GM18858 (cell line): ENCODE measurements around the gene ZFAND4.
A peak's percentile ranks its signal among the peaks of the same experiment; 100 is the strongest.
"Not testable (repeated sequence)": the region's sequence is repeated elsewhere in the genome, so short reads cannot be mapped to it uniquely, and the experiment has no call there.

Experiments used
- ATAC-seq: cut with Tn5 transposase; IDR thresholded peaks from one replicate; pipeline ENCODE4 v1.9.1; 2021; ENCODE audit not compliant: unreplicated experiment

ZFAND4 gene

DNA sequence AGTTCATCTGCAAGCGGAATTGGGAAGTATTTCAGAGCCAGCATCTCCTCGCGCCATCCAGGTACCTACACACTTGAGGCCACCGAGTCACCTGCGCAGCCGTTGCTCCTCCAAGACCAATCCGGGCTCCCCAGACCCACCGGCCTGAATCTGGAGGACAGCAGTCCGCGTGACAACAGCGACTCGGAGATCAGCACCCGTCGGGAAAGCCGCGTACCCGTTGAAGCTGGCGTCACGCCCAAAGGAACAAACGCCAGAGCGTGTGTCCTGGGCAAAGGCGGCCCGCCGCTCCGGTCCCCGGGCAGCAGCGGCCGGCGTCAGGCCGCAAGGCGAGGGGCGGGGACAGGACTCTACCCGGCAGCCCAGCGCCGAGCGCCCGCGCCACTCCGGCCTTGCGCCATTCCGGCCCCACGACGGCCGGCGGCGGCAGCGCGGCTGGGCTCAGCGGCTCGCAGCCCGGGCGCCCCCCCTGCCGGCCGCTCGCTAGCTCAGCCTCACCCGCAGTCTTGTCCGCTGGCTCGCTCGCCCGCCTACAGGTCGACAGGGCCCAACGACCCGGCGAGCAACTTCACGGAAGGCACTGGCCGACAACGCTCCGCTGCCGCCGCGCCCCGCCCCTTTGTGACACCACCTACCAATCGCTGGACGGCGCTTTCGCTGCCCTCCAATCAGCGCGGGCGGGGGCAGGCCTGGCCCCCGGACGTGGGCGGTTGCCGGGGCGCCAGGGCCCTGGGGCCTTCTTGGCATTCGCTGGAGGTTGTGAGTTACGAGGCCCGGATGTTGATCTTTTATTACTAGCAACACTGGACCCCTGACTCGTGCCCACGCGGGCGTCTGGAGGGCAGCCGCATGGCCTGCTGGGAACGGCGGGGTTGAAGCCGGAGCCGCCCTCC lies at the start of gene ZFAND4:
Gene ZFAND4 (minus strand): TSS at position 592 of the 893 bp plus-strand sequence. CDS start 9,047 bp downstream, outside the sequence.
- peak; percentile 95 for ATAC-seq

DNA sequence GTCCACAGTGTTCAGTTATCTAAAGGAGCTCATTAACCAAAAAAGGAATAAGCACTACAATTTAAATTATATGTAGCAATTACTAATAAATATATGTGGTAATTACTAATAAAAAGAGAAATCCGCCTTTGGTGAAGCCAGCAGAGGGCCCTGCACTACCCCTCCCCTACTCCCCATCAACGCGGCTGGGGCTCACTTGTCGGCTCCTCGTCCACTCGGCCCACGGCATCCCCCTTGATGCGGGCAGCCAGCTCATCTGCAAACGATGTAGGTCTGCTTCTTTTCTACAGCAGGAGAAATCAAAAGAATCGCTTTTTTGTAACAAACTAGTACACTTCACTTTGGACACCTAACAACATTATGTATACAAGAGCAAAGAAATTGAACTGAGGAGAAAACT lies 48.9 kb upstream of the ZFAND4 start:
- ATAC-seq, result not testable (repeated sequence)

DNA sequence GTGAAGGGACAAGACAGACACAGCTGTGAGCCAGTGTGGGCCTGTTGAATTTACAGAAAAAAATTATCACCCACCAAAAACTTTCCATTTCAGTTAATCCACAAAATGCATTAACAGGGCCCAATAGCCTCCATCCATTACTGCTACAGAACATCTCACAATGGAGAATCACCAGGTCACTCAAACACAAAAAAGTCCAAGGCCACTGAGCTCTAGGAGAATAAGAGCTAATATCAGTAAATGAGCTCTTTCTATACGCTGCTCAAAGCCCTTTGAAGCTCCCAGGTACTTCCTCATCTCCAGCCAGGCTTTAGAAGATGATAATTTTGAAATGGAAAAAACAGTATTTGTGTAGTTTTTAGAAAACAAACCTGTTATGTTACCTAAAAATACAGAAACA lies 45.1 kb upstream of the ZFAND4 start:
- ATAC-seq, result not testable (repeated sequence)

DNA sequence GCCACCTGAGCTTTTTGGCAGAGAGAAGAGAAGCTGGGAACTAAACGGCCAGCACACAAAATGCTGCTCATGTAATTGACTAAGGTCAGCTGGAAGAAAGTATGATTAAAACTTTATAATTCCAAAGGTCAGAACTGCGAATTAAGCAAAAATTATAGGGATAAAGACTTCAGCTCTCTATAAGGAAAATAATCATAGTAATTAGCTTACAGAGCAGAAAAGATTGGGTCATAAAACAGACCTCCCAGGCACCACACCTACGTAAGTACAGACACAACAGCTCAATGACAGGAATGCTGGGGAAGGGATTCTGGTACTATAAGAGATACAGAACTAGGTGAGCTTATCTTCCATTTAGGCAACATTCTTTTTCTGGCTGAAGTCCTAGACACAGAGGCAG lies 44.5 kb upstream of the ZFAND4 start:
- ATAC-seq, result not testable (repeated sequence)

DNA sequence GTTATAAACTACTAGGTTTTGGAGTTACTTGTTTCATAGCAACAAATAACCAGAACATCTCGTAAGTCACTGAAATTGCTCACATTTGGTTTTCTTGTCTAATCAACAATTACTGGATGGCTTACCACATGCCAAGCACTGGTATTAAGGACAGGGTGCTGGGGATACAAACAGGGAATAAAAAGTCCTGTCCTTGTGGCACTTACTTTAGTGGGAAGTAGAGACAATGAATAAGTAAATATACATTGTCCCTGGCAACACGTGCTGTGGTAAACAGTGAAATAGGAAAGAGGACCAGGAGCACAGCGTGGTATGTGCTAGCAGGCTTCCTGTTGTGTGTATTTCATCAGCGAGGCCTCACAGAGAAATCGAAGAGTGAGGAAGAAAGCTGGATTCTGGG lies 38.7 kb upstream of the ZFAND4 start:
- not testable (repeated sequence) for ATAC-seq

DNA sequence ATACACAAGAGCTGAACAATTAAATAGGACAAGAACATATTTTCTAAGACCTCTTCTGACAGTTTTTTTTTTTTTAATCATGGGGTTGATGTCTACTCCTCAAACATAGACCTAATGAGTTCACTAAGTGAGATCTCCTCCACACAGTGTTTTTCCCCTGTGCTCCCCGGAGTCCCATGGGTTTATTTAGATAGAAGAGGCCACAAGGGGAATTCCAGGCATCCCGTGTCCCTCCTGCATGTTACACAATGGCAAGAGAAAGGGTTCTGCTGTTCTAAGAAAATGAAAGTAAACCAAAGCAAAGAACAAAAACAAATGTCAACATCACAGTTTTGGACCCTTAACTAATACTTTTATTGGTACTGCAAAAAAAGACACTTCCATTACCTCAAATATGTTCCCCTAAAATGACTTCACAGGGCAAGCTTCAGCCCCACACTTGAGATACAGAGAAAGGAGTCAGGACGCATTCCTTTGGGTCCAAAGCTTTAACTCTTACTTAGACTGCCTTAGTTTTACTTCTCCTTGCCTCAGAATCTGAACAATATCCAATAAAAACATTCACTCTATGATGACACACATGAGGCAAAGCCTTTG lies 37.7 kb upstream of the ZFAND4 start:
- ATAC-seq, result peak; percentile 87

DNA sequence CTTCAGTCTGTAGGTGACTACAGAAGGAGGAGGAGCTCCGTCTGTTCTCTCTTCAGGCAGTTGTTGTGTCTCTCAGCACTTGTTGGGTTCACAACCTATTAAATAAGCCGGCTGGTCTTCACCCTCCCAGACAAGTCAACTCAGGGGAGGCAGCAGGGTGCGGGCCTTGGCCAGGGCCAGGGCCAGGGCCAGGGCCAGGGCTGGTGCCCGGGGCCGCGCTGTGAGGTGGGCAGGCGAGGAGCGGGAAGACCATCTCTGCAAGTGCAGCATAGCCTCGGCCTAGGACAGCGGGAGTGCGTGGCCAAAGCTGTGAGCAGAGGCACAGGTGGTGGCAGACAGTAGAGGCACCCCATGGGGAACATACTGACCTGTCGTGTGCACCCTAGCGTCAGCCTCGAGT lies 5.9 kb upstream of the ZFAND4 start:
- not testable (repeated sequence) for ATAC-seq

DNA sequence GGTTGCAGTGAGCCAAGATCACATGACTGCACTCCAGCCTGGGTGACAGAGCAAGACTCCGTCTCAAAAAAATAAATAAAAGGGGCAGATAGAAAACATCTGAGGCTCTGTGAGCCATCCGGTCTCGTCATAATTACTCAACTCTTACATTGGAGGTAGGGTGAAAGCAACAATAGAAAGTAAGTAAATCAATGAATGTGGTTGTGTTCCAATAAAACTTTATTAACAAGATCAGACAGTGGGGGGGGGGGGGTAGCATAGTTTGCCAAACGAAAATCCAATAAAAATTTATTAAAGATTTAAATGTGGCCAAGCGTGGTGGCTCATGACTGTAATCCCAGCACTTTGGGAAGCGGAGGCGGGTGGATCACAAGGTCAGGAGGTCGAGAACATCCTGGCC lies 2.8 kb upstream of the ZFAND4 start:
- no peak for ATAC-seq

DNA sequence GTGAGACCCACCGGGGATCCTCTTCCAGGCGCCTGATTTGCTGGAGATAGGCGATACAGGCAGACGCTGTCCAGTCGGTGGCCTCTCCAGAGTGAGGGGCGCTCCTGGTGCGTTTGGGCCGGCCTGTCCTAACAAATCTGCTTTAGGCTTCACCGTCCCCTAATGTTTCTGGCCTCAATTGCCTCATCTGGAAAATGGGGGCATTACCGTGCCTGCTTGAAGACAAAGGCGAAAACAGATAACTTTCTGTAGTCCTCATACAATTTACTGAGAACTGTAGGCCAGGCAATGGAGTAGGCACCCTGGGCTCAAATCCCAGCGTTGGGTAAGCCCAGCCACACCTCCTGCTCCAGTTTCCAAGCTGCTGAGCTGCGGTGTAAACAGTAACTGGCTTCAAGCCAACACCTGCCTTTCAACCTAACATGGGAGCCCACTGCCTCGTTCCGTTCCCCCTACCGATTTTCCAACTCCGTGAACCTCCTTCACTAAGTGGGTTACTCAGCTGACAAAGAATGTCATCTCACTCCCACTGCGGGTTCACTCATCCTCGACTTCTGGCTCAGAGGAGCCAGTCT lies 589 bp upstream of the ZFAND4 start:
- ATAC-seq, result no peak

DNA sequence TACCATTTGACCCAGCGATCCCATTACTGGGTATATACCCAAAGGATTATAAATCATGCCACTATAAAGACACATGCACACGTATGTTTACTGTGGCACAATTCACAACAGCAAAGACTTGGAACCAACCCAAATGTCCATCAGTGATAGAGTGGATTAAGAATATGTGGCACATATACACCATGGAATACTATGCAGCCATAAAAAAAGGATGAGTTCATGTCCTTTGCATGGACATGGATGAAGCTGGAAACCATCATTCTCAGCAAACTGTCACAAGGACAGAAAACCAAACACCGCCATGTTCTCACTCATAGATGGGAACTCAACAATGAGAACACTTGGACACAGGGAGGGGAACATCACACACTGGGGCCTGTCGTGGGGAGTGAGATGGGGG lies 1.3 kb downstream of the ZFAND4 start:
- ATAC-seq, result not testable (repeated sequence)

DNA sequence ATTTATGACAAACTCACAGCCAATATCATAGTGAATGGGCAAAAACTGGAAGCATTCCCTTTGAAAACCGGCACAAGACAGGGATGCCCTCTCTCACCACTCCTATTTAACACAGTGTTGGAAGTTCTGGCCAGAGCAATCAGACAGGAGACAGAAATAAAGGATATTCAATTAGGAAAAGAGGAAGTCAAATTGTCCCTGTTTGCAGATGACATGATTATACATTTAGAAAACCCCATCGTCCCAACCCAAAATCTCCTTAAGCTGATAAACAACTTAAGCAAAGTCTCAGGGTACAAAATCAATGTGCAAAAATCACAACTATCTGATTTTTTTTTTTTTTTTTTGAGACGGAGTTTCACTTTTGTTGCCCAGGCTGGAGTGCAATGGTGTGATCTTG lies 2.7 kb downstream of the ZFAND4 start:
- ATAC-seq, result not testable (repeated sequence)

DNA sequence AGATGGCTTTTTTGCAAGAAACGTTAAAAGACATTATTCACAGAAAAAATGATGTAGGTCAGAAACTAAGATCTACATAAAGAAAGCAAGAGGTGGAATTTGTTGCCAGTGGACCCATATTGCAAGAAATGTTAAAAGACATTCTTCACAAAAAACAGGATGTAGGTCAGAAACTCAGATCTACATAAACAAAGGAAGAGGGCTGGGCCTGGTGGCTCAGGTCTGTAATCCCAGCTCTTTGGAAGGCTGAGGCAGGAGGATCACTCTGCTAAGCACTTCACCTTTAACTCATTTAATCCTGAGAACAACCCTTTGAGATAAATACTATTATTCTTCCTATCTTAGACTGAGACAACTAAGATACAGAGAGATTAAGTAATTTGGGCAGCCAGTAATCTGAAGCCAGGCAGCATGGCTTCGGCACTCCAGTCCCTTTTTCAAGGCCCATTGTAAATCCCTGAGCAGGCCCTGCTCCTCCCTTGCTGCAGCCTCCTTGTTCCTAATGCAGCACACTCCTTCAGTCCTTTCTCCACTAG lies 11.6 kb downstream of the ZFAND4 start:
- no peak for ATAC-seq

DNA sequence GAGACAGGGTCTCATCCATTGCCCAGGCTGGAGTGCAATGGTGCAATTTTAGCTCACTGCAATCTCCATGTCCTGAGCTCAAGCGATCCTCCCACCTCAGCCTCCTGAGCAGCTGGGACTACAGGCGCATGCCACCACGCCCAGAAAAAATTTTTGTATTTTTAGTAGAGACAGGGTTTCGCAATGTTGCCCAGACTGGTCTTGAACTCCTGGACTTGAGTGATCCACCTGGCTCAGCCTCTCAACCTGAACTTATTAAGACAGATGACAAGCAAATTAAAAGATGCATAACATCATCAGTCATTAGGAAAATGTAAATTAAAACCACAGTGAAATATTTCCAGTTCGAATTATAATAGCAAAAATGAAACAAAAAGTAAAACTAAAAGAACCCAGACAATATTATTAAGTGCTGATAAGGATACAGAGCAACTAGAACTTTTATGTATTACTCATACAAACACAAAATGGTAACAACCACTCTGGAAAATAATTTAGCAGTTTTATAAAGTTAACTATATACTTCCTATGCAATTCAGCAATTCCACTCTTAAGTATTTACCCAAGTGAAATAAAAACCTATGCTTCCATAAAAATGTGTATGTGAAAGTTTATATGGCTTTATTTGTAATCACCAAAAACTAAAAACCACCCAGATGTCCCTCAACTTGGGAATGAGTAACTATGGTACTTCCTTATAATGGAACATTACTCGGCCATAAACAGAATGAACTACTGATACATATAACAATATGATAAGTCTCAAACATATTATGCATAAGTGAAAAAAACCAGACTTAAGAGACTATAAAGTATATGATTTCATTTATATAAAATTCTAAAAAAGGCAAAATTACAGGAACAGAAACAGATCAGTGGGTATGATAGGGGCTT lies 15.3 kb downstream of the ZFAND4 start:
- no peak for ATAC-seq

DNA sequence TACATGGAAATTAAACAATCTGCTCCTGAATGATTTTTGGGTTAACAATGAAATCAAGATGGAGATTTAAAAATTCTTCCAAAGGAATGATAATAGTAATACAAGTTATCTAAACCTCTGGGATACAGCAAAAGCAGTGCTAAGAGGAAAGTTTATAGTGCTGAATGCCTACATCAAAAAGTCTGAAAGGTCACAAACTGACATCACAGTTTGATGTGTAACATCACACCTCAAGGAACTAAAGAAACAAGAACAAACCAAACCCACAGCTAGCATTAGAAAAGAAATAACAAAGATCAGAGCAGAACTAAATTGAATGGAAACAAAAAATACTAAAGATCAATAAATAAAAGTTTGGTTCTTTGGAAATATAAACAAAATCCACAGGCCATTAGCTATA lies 17.4 kb downstream of the ZFAND4 start:
- ATAC-seq, result no peak

DNA sequence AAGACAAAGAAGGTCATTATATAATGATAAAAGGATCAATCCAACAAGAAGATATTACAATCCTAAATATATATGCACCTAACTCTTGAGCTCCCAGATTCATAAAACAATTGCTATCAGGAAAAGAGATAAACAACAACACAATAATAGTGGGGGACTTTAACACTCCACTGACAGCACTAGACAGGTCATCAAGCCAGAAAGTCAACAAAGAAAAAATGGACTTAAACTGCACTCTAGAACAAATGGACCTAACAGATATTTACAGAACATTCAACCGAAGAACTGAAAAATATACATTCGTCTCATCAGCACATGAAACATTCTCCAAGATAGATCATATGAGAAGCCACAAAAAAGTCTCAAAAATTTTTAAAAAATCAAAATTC lies 17.8 kb downstream of the ZFAND4 start:
- ATAC-seq, result not testable (repeated sequence)

DNA sequence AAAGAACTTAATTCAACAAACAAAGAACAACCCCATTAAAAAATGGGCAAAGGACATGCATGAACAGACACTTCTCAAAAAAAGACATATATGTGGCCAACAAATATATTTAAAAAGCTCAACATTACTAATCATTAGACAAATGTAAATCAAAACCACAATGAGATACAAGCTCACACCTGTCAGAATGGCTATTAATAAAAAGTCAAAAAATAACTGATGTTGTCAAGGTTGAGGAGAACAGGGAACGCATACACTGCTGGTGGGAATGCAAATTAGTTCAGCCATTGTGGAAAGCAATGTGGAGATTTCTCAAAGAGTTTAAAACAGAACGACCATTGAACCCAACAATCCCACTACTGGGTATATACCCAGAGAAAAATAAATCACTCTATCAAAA lies 19.1 kb downstream of the ZFAND4 start:
- peak; percentile 49 for ATAC-seq

DNA sequence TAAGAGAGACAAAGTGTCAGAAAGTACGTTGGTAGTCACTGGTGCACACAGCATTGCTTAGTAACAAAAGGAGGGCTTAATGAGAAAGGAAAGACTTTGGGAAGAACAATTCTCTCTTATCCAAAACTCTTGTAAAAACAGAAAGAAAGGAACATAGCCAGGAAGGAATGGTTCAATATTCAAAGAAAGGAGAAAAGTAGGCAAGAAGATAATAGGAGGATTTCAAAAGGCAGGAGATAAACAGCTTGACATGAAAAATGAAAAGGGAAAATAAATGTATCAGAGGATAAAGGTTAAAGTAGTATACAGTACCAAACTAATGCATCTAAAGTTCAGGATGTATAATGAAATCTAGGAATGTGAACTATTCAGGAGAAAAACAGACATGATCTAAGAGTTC lies 20.1 kb downstream of the ZFAND4 start:
- no peak for ATAC-seq

DNA sequence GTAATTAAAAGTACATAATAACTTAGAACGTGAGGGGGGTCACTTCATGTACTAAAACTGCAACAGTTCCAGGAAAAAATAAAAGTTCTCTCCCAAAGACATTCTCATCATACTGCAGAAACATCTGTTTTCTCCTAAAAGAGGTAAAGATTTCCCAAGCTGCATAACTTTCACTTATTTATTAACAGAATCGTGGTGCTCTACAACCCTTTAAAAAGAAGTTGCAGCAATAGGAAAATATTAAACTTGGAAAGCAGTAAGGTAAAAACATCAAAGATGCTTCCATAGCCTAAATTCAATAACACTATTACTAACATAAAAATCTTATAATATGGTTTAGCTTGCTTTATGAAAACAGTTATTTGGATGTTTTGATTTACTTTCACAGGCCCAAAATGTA lies 23.3 kb downstream of the ZFAND4 start:
- no peak for ATAC-seq

DNA sequence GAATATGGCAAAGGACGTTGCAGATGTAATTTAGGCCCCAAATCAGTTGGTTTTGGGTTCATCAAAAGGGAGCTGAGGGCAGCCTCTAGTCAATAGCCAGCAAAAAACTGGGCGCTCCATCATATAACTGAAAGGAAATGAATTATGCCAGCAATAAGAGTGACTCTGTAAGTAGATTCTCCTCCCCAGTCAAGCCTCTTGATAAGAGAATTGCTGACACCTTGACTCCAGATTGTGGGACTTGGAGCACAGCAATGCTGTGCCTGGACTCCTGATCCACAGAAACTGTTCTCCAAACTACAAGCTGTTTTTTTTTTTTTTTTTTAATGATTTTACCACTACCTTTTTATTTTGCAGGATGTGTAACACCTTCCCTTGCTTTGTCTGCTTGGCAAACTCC lies 25.5 kb downstream of the ZFAND4 start:
- ATAC-seq, result no peak

DNA sequence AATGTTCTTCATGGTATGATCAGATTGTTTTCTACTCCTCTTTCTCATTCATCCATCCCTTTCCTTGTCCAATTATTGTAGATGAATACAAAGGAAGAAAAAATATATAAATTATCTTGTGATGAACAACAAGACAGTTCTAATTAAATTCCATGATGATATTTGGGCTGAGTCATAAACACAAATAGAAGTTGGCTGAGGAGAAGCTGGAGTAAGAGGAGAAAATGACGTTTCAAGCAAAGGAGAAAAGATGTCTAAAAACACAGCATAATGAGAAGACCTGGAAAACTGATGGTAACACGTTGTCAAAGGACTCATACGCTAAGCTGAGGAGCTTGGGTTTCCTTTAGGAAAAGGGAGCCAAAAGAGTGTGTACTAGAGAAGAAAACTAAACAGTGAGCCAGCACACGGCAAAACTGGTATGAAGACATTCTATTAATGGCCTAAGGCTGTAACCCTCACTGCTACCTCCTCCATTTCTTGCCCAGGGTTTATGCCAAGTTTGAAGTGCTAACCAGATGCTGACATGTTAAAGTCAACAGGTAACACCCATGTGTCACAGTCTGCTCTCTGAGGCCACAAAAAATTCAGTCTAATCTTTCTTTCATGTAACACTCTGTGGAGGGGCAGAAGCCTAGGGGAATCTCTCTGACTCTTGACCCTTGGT lies 26.1 kb downstream of the ZFAND4 start:
- no peak for ATAC-seq
